Natural killer cell (primary cell): ENCODE data around the gene ABCA9. TPM values are rescaled to one million over a fixed set of nuclear protein-coding genes. Genes with fewer than 3 reads are reported as not detected.

ENCODE experiments used
- ATAC-seq, 3 donors: fragments of 150-1000 bp in 2 of 3; fragments of 200-7000 bp in 1 of 3; cut with Tn5 transposase; 1 replicate in 1 of 3; 2 replicates in 2 of 3; pipeline ENCODE4 v1.10.0; 2021; ENCODE audit warnings: mild to moderate bottlenecking in 2 of 3, moderate library complexity in 2 of 3
- DNase-seq, 2 donors: peaks; one replicate each; pipeline versions ENCODE4 v3.0.0 to v3.0.0-alpha.2; 2013 to 2021; ENCODE audit warnings: mixed read lengths in 1 of 2
- H3K27ac ChIP-seq: one replicate; pipeline ENCODE4 v1.5.1; 2013; ENCODE audit warnings: mild to moderate bottlenecking, low read length
- H3K27me3 ChIP-seq: one replicate; pipeline ENCODE4 v1.6.1; 2013; ENCODE audit warnings: low read length; ENCODE audit not compliant: control insufficient read depth, insufficient read depth
- H3K36me3 ChIP-seq: one replicate; pipeline ENCODE4 v1.6.1; 2013; ENCODE audit warnings: low read length; ENCODE audit not compliant: control insufficient read depth, insufficient read depth
- H3K4me1 ChIP-seq: one replicate; pipeline ENCODE4 v1.6.1; 2013; ENCODE audit warnings: low read length; ENCODE audit not compliant: control insufficient read depth, insufficient read depth
- H3K4me3 ChIP-seq: one replicate; pipeline ENCODE4 v1.5.1; 2013; ENCODE audit warnings: low read length
- H3K9me3 ChIP-seq: one replicate; pipeline ENCODE4 v1.6.1; 2013; ENCODE audit warnings: low read length; ENCODE audit not compliant: control insufficient read depth, insufficient read depth
- H3K27ac Mint-ChIP-seq, 2 donors: one replicate each; pipeline ENCODE4 v1.8.0; 2022; ENCODE audit warnings: mild to moderate bottlenecking in 2 of 2, mixed read lengths in 2 of 2, moderate library complexity in 1 of 2
- H3K27me3 Mint-ChIP-seq, 2 donors: one replicate each; pipeline ENCODE4 v1.8.0; 2022; ENCODE audit warnings: low read depth in 2 of 2, mixed read lengths in 2 of 2
- H3K36me3 Mint-ChIP-seq: one replicate; pipeline ENCODE4 v1.8.0; 2022; ENCODE audit warnings: mixed read lengths
- H3K4me1 Mint-ChIP-seq, 2 donors: one replicate each; pipeline ENCODE4 v1.8.0; 2022; ENCODE audit warnings: mixed read lengths in 2 of 2
- H3K4me3 Mint-ChIP-seq: one replicate; pipeline ENCODE4 v1.8.0; 2022; ENCODE audit warnings: mild to moderate bottlenecking, moderate library complexity, mixed read lengths
- H3K9me3 Mint-ChIP-seq, 2 donors: one replicate each; pipeline ENCODE4 v1.8.0; 2022; ENCODE audit warnings: mixed read lengths in 2 of 2
- WGBS: methylation state at CpG from one replicate; pipeline ENCODE4 v1.1.7; 2013; ENCODE audit warnings: missing lambda C conversion rate; ENCODE audit not compliant: insufficient coverage; 5-methylcytosine and 5-hydroxymethylcytosine counted together
- intact Hi-C: fragments of 100-400 bp; cut with micrococcal nuclease; formaldehyde crosslinking; loops from one replicate; pipeline ENCODE4 v1.14.2; 2022
- total RNA-seq, 4 donors: library from RNA; stranded (reverse); fragments of 120-200 nt in 1 of 4; gene quantifications; one replicate each; pipeline versions ENCODE4 v1.2.3 to v1.2.4, GENCODE V29; 2013 to 2022
- TF ChIP-seq, protein P1 (sequence below): fragments of 200-600 bp; IDR thresholded peaks from one replicate; pipeline ENCODE4 v1.8.0; 2022; ENCODE audit warnings: antibody characterized with exemption

The ABCA9 gene
- total RNA-seq, 3 donors from 2014 or later (not counting 1 experiment from before 2014, with no cell fraction given): 0.05 to 1.2 (median 0.63) TPM

DNA sequence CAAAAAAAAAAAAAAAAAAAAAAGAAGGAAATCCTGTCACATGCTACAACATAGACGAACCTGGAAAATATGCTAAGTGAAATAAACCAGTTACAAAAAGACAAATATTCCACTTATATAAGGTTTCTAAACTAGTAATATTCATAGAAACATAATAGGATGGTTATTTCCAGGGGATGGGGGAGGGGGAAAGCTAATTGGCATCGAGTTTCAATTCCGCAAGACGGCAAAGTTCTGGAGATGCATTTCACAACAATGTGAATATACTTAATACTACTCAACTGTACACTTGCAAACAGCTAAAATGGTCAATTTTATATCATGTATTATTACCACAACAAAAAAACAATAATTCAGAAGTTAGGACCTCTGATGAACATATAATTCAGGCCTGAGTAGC lies 37.9 kb upstream of the ABCA9 start:
- Mint-ChIP-seq H3K36me3 (no peaks in the 10 kb centered on the region), H3K4me1 (peaks cover under 1 to 1% of the 10 kb centered on the region in 2 donors), H3K27me3 (no peaks in the 10 kb centered on the region), H3K27ac (no peak overlapping the region), H3K9me3 (no peaks in the 10 kb centered on the region), H3K4me3 (no peak overlapping the region)
- WGBS: 100% methylated on average over 1 of the region's 4 CpGs
- no peak overlapping the region for H3K4me3 ChIP-seq
- H3K4me1 ChIP-seq: no peaks in the 10 kb centered on the region
- intact Hi-C loops: no loop called here
- no peak overlapping the region for H3K27ac ChIP-seq
- no peak for DNase-seq
- no peaks in the 10 kb centered on the region for H3K9me3 ChIP-seq
- TF ChIP-seq, protein P1, sequence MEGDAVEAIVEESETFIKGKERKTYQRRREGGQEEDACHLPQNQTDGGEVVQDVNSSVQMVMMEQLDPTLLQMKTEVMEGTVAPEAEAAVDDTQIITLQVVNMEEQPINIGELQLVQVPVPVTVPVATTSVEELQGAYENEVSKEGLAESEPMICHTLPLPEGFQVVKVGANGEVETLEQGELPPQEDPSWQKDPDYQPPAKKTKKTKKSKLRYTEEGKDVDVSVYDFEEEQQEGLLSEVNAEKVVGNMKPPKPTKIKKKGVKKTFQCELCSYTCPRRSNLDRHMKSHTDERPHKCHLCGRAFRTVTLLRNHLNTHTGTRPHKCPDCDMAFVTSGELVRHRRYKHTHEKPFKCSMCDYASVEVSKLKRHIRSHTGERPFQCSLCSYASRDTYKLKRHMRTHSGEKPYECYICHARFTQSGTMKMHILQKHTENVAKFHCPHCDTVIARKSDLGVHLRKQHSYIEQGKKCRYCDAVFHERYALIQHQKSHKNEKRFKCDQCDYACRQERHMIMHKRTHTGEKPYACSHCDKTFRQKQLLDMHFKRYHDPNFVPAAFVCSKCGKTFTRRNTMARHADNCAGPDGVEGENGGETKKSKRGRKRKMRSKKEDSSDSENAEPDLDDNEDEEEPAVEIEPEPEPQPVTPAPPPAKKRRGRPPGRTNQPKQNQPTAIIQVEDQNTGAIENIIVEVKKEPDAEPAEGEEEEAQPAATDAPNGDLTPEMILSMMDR: no peak
- no peak for ATAC-seq
- no peaks in the 10 kb centered on the region for H3K27me3 ChIP-seq
- no peaks in the 10 kb centered on the region for H3K36me3 ChIP-seq

GRCh38 chr17:69096541-69096940 lies 35.8 kb upstream of the ABCA9 start:
- H3K36me3 ChIP-seq: no peaks in the 10 kb centered on the region
- no peak overlapping the region for H3K4me3 Mint-ChIP-seq
- no peak overlapping the region for H3K27ac Mint-ChIP-seq
- TF ChIP-seq, protein P1: no peak
- peaks cover 7 to 8% of the 10 kb centered on the region in 2 donors for H3K4me1 Mint-ChIP-seq
- H3K4me1 ChIP-seq: no peaks in the 10 kb centered on the region
- no peaks in the 10 kb centered on the region for H3K9me3 Mint-ChIP-seq
- H3K27me3 ChIP-seq: no peaks in the 10 kb centered on the region
- H3K27ac ChIP-seq: no peak overlapping the region
- DNase-seq: no peak
- no peaks in the 10 kb centered on the region for H3K36me3 Mint-ChIP-seq
- 100% methylated on average over 1 of the region's 1 CpG for WGBS
- intact Hi-C loops: no loop called here
- H3K27me3 Mint-ChIP-seq: peaks cover 0 to 3% of the 10 kb centered on the region in 2 donors
- H3K4me3 ChIP-seq: no peak overlapping the region
- no peaks in the 10 kb centered on the region for H3K9me3 ChIP-seq
- ATAC-seq: no peak

- no peak overlapping the region for H3K4me3 Mint-ChIP-seq
- H3K27ac Mint-ChIP-seq: no peak overlapping the region
- WGBS: 100% methylated on average over 1 of the region's 2 CpGs
- H3K4me1 Mint-ChIP-seq: peaks cover 7 to 8% of the 10 kb centered on the region in 2 donors
- Histone ChIP-seq H3K27ac (no peak overlapping the region), H3K4me3 (no peak overlapping the region), H3K27me3 (no peaks in the 10 kb centered on the region), H3K36me3 (no peaks in the 10 kb centered on the region), H3K4me1 (no peaks in the 10 kb centered on the region), H3K9me3 (no peaks in the 10 kb centered on the region)
- DNase-seq (no peak), ATAC-seq (no peak)
- TF ChIP-seq, protein P1: no peak
- H3K27me3 Mint-ChIP-seq: peaks cover 0 to 3% of the 10 kb centered on the region in 2 donors
- no peaks in the 10 kb centered on the region for H3K36me3 Mint-ChIP-seq
- no peaks in the 10 kb centered on the region for H3K9me3 Mint-ChIP-seq
- intact Hi-C loops: no loop called here
Observed at GRCh38 chr17:69093995-69094394, 33.3 kb upstream of the ABCA9 start.

GRCh38 chr17:69093279-69093789 lies 32.6 kb upstream of the ABCA9 start:
- H3K4me3 Mint-ChIP-seq: peak overlapping the region; percentile 36
- ATAC-seq: no peak
- no peaks in the 10 kb centered on the region for H3K36me3 ChIP-seq
- peaks cover 0 to 3% of the 10 kb centered on the region in 2 donors for H3K27me3 Mint-ChIP-seq
- intact Hi-C loops: no loop called here
- H3K4me1 ChIP-seq: no peaks in the 10 kb centered on the region
- no peaks in the 10 kb centered on the region for H3K9me3 Mint-ChIP-seq
- H3K9me3 ChIP-seq: no peaks in the 10 kb centered on the region
- no peak overlapping the region for H3K4me3 ChIP-seq
- H3K36me3 Mint-ChIP-seq: no peaks in the 10 kb centered on the region
- TF ChIP-seq, protein P1: no peak
- peaks cover 7 to 8% of the 10 kb centered on the region in 2 donors for H3K4me1 Mint-ChIP-seq
- DNase-seq: no peak
- 18% methylated on average over 8 of the region's 8 CpGs for WGBS
- no peaks in the 10 kb centered on the region for H3K27me3 ChIP-seq
- no peak overlapping the region for H3K27ac ChIP-seq
- peak overlapping the region in 1 of 2 donors; percentile 14 for H3K27ac Mint-ChIP-seq
